Calu3 (cell line): ENCODE results near the gene MARVELD3. TPM values are rescaled to one million over a fixed set of nuclear protein-coding genes. Genes with fewer than 3 reads are reported as not detected.
"Not testable (repeated sequence)": the region's sequence is repeated elsewhere in the genome, so short reads cannot be mapped to it uniquely, and the experiment has no call there.

Experiments used
- BruUV-seq: library from RNA; stranded (reverse); fragments of 400-500 nt; replicated peaks from 2 replicates; lab custom pipeline; 2021; lab: Mats Ljungman, UMichigan
- CTCF ChIA-PET: fragments of 300-600 bp; sonication (Branson Sonifier 250); formaldehyde crosslinking; loops from one replicate; lab custom pipeline; 2022; ENCODE audit warnings: antibody characterized with exemption; lab: Charles Lee
- DNase-seq: peaks from one replicate; pipeline ENCODE4 v3.0.0; 2022
- H3K27ac Mint-ChIP-seq: one replicate; pipeline ENCODE4 v1.8.0; 2022; ENCODE audit warnings: mixed read lengths; ENCODE audit not compliant: unreplicated experiment
- H3K27me3 Mint-ChIP-seq: one replicate; pipeline ENCODE4 v1.8.0; 2022; ENCODE audit warnings: mixed read lengths; ENCODE audit not compliant: unreplicated experiment
- H3K36me3 Mint-ChIP-seq: one replicate; pipeline ENCODE4 v1.8.0; 2022; ENCODE audit warnings: mild to moderate bottlenecking, moderate library complexity, mixed read lengths; ENCODE audit not compliant: insufficient read depth, unreplicated experiment
- H3K4me1 Mint-ChIP-seq: one replicate; pipeline ENCODE4 v1.8.0; 2022; ENCODE audit warnings: mild to moderate bottlenecking, low read depth, mixed read lengths; ENCODE audit not compliant: unreplicated experiment
- H3K4me3 Mint-ChIP-seq: one replicate; pipeline ENCODE4 v1.8.0; 2022; ENCODE audit warnings: mild to moderate bottlenecking, low read depth, moderate library complexity, mixed read lengths; ENCODE audit not compliant: unreplicated experiment
- H3K9me3 Mint-ChIP-seq: one replicate; pipeline ENCODE4 v1.8.0; 2022; ENCODE audit warnings: low read depth, mixed read lengths; ENCODE audit not compliant: unreplicated experiment
- intact Hi-C: fragments of 100-400 bp; cut with micrococcal nuclease; formaldehyde crosslinking; loops from one replicate; pipeline ENCODE4 v1.10.0; 2022; ENCODE audit not compliant: unreplicated experiment
- total RNA-seq: library from RNA; stranded (reverse); gene quantifications from 2 replicates; pipeline ENCODE4 v1.2.3, GENCODE V29; 2022
- TF ChIP-seq, protein P1 (sequence below): fragments of 200-600 bp; IDR thresholded peaks from one replicate; pipeline ENCODE4 v1.8.0; 2022; ENCODE audit warnings: antibody characterized with exemption; ENCODE audit not compliant: unreplicated experiment

Gene MARVELD3
- total RNA-seq, 1 experiment from 2014 or later, result 38.4 TPM

DNA sequence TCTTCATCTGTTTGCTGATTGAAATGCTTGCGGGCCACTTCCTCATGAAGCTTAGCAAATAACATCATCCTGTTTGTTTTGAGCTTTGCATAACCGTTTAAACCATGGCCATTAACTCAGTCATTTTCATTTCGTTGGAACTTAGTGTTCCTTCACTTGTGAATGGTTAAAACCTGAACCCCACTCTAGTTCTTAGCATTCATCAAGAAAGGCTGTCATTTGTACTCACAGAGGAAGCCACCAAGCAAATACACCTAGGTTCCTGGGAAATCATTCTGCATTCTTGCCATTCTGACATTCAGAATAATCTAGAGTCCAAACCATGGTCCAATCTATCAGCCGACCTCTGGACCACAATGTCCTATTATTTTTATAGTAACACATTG, 40.7 kb upstream of the MARVELD3 start:
- Mint-ChIP-seq H3K4me3 (no peak overlapping the region), H3K36me3 (no peaks in the 10 kb centered on the region), H3K27me3 (peaks cover 60% of the 10 kb centered on the region), H3K4me1 (peaks cover 16% of the 10 kb centered on the region), H3K9me3 (no peaks in the 10 kb centered on the region), H3K27ac (no peak overlapping the region)
- TF ChIP-seq, protein P1, sequence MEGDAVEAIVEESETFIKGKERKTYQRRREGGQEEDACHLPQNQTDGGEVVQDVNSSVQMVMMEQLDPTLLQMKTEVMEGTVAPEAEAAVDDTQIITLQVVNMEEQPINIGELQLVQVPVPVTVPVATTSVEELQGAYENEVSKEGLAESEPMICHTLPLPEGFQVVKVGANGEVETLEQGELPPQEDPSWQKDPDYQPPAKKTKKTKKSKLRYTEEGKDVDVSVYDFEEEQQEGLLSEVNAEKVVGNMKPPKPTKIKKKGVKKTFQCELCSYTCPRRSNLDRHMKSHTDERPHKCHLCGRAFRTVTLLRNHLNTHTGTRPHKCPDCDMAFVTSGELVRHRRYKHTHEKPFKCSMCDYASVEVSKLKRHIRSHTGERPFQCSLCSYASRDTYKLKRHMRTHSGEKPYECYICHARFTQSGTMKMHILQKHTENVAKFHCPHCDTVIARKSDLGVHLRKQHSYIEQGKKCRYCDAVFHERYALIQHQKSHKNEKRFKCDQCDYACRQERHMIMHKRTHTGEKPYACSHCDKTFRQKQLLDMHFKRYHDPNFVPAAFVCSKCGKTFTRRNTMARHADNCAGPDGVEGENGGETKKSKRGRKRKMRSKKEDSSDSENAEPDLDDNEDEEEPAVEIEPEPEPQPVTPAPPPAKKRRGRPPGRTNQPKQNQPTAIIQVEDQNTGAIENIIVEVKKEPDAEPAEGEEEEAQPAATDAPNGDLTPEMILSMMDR, result no peak
- CTCF ChIA-PET, result interaction anchor here (0.8 kb wide), 1 partner anchor 44 kb away, joined by 5 read pairs; no protein-coding TSS in a partner anchor
- no peak for DNase-seq
- intact Hi-C loops, result no loop called here
- BruUV-seq, result no TSS peak

DNA sequence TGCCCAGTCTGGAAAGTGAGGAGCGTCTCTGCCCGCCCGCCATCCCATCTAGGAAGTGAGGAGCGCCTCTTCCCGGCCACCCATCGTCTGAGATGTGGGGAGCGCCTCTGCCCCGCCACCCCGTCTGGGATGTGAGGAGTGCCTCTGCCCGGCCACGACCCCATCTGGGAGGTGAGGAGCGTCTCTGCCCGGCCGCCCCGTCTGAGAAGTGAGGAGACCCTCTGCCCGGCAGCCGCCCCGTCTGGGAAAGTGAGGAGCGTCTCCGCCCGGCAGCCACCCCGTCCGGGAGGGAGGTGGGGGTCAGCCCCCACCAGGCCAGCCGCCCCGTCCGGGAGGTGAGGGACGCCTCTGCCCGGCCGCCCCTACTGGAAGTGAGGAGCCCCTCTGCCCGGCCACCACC, 36.6 kb upstream of the MARVELD3 start:
- not testable (repeated sequence) for BruUV-seq

DNA sequence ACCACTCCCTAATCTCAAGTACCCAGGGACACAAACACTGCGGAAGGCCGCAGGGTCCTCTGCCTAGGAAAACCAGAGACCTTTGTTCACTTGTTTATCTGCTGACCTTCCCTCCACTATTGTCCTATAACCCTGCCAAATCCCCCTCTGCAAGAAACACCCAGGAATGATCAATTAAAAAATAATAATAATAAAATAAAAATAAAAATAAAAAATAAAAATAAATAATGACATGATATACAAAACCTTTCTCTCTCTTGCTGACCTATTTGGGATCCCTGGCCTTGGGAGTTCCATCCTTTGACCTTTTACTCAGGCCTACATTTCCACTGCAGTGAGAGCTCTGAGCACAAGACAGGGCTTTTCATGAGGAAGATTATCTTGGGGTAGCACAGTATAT, 35.9 kb upstream of the MARVELD3 start:
- H3K36me3 Mint-ChIP-seq, BruUV-seq, H3K27ac Mint-ChIP-seq, intact Hi-C loops, H3K9me3 Mint-ChIP-seq, DNase-seq, H3K4me3 Mint-ChIP-seq: not testable (repeated sequence)
- Mint-ChIP-seq H3K4me1 (peaks cover 22% of the 10 kb centered on the region), H3K27me3 (peaks cover 65% of the 10 kb centered on the region)
- CTCF ChIA-PET, result interaction anchor here (0.6 kb wide), 1 partner anchor 17 kb away, joined by 3 read pairs; no protein-coding TSS in a partner anchor

More for the DNA sequence above, 36.6 kb upstream of the MARVELD3 start:
- intact Hi-C loops, H3K9me3 Mint-ChIP-seq, H3K36me3 Mint-ChIP-seq, H3K4me3 Mint-ChIP-seq, CTCF ChIA-PET, DNase-seq, H3K27ac Mint-ChIP-seq: not testable (repeated sequence)
- Mint-ChIP-seq H3K27me3 (peaks cover 73% of the 10 kb centered on the region), H3K4me1 (peaks cover 28% of the 10 kb centered on the region)

DNA sequence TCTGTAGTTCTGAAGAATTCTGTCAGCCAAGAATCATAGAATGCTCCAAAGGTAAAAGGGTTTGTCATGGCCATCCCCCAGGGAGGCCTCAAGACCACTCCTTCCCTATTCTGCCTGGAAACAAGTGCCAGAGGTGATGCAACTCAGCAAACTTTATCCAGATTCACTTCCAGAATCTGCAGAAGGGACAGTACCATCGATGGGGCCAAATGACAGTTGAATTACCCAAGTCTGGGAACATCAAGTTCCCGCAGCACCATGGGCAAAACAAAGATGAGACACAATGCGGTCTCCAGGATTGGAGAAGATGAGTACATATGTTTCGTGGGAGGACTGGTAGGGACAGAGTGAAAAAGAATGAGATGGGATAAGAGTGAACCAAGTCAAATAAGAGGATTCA, 35.4 kb upstream of the MARVELD3 start:
- Mint-ChIP-seq H3K4me1 (peaks cover 17% of the 10 kb centered on the region), H3K27me3 (peaks cover 60% of the 10 kb centered on the region), H3K27ac (no peak overlapping the region), H3K36me3 (no peaks in the 10 kb centered on the region), H3K9me3 (no peaks in the 10 kb centered on the region), H3K4me3 (no peak overlapping the region)
- CTCF ChIA-PET, result interaction anchor here (0.6 kb wide), 1 partner anchor 16 kb away, joined by 3 read pairs; no protein-coding TSS in a partner anchor
- no peak for DNase-seq
- BruUV-seq, result no TSS peak
- intact Hi-C loops, result no loop called here
- TF ChIP-seq, protein P1, result no peak

DNA sequence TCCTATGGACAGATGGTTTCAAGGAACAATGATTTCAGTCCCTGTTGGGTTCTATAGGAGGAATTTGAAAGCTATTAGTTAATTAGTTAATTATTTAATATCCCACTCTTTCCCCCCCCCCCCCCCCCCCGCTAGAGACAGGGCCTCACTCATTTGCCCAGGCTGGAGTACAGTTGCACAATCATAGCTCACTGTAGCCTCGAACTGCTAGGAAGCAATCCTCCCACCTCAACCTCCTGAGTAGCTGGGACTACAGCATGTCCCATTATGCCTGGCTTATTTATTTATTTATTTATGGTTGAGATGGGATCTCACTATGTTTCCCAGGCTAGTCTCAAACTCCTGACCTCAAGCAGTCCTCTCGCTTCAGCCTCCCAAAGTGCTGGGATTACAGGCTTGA, 34.1 kb upstream of the MARVELD3 start:
- TF ChIP-seq, protein P1, result no peak
- BruUV-seq, result no TSS peak
- Mint-ChIP-seq H3K27me3 (peaks cover 48% of the 10 kb centered on the region), H3K36me3 (no peaks in the 10 kb centered on the region), H3K4me1 (peaks cover 11% of the 10 kb centered on the region), H3K4me3 (no peak overlapping the region), H3K27ac (no peak overlapping the region), H3K9me3 (no peaks in the 10 kb centered on the region)
- intact Hi-C loops, result no loop called here
- DNase-seq, result no peak
- CTCF ChIA-PET, result interaction anchor here (1.3 kb wide), 1 partner anchor 27 kb away, joined by 8 read pairs; no protein-coding TSS in a partner anchor
